Activated naive CD8-positive, alpha-beta T cell treated with anti-CD3 and anti-CD28 coated beads for 36 hours (primary cell): ENCODE measurements around the gene GGTA1. TPM values are rescaled to one million over a fixed set of nuclear protein-coding genes. Genes with fewer than 3 reads are reported as not detected.
"Not testable (repeated sequence)": the region's sequence is repeated elsewhere in the genome, so short reads cannot be mapped to it uniquely, and the experiment has no call there.

Experiments
- DNase-seq: peaks from one replicate; pipeline ENCODE4 v3.0.0; 2021
- H3K27ac Mint-ChIP-seq: one replicate; pipeline ENCODE4 v1.8.0; 2022; ENCODE audit warnings: mild to moderate bottlenecking, moderate library complexity, mixed read lengths
- H3K27me3 Mint-ChIP-seq: one replicate; pipeline ENCODE4 v1.8.0; 2022; ENCODE audit warnings: mild to moderate bottlenecking, mixed read lengths
- H3K36me3 Mint-ChIP-seq: one replicate; pipeline ENCODE4 v1.8.0; 2021; ENCODE audit warnings: mild to moderate bottlenecking, mixed read lengths
- H3K4me1 Mint-ChIP-seq: one replicate; pipeline ENCODE4 v1.8.0; 2021; ENCODE audit warnings: mixed read lengths
- H3K4me3 Mint-ChIP-seq: one replicate; pipeline ENCODE4 v1.8.0; 2022; ENCODE audit warnings: mild to moderate bottlenecking, moderate library complexity, mixed read lengths
- H3K9me3 Mint-ChIP-seq: one replicate; pipeline ENCODE4 v1.8.0; 2022; ENCODE audit warnings: mixed read lengths
- total RNA-seq, 2 experiments: library from RNA; stranded (reverse); gene quantifications; one replicate each; pipeline ENCODE4 v1.2.3, GENCODE V29; 2021

The GGTA1 gene
- total RNA-seq, 2 experiments from 2014 or later, result not detected

DNA sequence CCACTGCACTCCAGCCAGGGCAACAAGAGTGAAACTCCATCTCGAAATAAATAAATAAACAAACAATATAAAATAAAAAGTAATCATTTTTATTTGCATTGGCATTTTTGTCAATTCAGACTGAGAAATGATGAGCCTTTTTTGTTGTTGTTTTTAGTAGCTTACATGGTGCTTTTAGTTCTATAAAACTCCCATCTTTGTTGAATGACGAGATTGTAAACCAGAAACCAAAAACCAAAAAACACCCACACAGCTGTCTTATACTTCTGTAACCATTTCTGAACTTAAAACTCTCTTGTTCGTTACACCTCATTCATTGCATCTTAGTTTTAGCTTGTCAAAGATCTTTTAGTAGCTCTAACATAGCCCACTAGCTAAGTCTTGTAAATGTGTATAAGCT lies 44.7 kb downstream of the GGTA1 start:
- Mint-ChIP-seq H3K36me3 (peaks cover 1% of the 10 kb centered on the region), H3K27ac (no peak overlapping the region), H3K4me3 (no peak overlapping the region), H3K9me3 (no peaks in the 10 kb centered on the region), H3K27me3 (peaks cover 24% of the 10 kb centered on the region), H3K4me1 (peaks cover 19% of the 10 kb centered on the region)
- no peak for DNase-seq

DNA sequence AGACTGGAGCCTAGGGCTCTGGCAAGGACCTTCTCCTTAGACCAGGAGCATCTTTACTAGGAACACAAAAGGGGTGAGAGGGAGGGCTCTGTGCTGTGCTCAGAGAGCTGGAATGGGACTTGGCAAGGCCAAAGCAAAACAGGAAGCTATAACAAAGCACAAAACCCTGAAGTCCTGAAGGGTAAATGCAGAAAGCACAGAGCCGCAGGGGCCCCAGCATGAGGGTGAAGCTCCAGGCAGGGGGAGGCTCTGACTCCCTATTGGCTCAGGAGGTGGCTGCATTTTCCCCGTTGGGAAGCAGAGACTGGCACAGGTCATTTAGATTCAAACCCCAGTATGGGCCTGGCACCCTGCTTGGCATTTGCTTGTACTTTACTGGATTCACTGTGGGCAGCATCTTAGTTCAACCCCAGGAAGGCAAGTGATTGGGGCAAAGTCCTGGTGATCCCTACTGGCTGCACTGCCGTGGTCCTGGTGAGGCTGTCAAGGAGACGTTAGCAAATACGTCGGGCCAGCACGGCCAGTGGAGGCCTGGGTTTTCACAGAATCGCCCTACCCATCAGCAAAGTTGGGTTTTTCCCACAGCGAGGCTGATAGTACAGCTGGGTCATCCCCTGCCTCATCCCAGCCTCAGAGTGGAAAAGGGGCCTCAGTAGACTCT lies 46.3 kb downstream of the GGTA1 start:
- no peak overlapping the region for H3K4me3 Mint-ChIP-seq
- H3K36me3 Mint-ChIP-seq, result peaks cover 1% of the 10 kb centered on the region
- no peak overlapping the region for H3K27ac Mint-ChIP-seq
- no peak for DNase-seq
- peaks cover 16% of the 10 kb centered on the region for H3K27me3 Mint-ChIP-seq
- no peaks in the 10 kb centered on the region for H3K9me3 Mint-ChIP-seq
- peaks cover 19% of the 10 kb centered on the region for H3K4me1 Mint-ChIP-seq

DNA sequence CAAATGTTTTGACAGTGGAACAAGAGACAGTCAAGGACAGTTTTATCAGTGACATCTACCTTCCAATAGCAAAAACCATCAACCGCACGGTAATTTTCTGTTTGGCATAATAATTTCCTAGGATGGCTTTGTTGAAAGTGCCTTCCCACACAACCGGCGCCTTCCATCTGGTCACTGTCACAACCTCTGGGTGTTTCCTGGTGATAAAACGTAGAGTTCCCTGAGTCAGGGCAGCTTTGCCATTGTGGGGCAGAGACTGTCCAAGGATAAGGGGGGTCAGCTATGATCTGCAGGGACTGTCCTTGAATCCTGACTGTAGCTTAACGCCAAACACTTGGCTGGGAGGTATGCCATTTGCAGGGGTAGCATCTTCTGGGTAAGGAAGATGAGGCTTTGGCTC lies 47.6 kb downstream of the GGTA1 start:
- H3K4me1 Mint-ChIP-seq, result peaks cover 26% of the 10 kb centered on the region
- no peaks in the 10 kb centered on the region for H3K9me3 Mint-ChIP-seq
- H3K4me3 Mint-ChIP-seq, result no peak overlapping the region
- peaks cover 24% of the 10 kb centered on the region for H3K27me3 Mint-ChIP-seq
- peaks cover 1% of the 10 kb centered on the region for H3K36me3 Mint-ChIP-seq
- DNase-seq, result no peak
- no peak overlapping the region for H3K27ac Mint-ChIP-seq

DNA sequence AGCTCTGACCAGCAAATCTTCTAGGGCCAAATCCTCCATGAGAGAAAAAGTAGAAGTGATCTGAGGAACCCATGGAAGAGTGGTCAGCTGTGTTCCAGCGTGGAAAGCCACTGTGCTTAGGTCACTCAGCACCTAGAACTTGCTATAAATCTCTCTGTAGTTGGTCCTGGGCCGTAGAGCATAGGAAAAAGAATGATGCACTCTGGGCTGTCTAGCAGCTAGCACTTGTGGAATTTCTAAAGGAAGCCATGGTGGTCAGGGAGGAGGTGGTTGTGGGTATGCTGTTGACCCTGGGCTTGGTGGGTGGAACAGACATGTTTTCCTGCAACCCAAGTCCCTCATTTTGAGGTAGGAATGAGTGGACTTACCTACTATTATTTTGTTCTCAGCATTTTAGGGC lies 48.1 kb downstream of the GGTA1 start:
- no peak overlapping the region for H3K4me3 Mint-ChIP-seq
- H3K27ac Mint-ChIP-seq, result no peak overlapping the region
- no peaks in the 10 kb centered on the region for H3K36me3 Mint-ChIP-seq
- DNase-seq, result no peak
- no peaks in the 10 kb centered on the region for H3K9me3 Mint-ChIP-seq
- peaks cover 23% of the 10 kb centered on the region for H3K4me1 Mint-ChIP-seq
- peaks cover 20% of the 10 kb centered on the region for H3K27me3 Mint-ChIP-seq

DNA sequence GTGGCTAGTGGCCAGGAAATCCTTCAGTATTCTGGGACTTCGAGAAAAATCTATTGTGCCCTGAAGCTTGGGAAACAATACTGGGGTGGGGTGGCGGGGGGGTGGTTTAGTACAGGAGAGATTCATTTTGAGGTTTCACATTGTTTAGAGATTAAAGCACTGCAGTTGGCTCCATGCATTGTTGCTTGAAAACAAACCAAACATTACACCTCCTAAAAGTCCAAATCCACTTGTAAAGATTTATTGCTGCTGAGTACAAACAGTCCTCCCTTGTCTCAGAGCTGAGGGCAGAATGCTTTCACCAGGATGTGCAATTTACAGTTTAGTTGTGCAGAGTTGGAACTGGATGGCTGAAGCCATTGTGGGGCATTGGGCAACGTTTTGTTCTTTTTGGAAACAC lies 49.4 kb downstream of the GGTA1 start:
- Mint-ChIP-seq H3K9me3 (no peaks in the 10 kb centered on the region), H3K36me3 (no peaks in the 10 kb centered on the region), H3K27ac (no peak overlapping the region), H3K27me3 (peaks cover 20% of the 10 kb centered on the region), H3K4me3 (no peak overlapping the region), H3K4me1 (peaks cover 15% of the 10 kb centered on the region)
- no peak for DNase-seq

DNA sequence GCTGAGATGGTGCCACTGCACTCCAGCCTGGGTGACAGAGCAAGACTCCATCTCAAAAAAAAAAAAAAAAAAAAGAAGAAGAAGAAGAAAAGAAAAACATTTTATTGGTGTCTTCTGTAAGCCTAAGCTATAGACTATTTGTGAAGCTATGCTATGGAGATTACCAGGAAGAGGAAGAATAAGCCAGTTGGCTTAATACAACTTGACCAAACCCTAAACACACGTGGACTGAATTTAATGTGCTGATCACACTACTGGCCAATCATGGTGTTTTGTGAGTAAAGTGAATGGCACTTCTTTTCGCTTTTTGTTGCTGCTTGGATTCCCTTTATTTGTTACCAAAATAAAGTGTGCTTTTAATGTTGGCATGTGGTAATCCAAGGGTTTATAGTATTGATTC lies 49.9 kb downstream of the GGTA1 start:
- H3K4me1 Mint-ChIP-seq, result peaks cover 12% of the 10 kb centered on the region
- H3K4me3 Mint-ChIP-seq, result no peak overlapping the region
- no peak for DNase-seq
- H3K36me3 Mint-ChIP-seq, result no peaks in the 10 kb centered on the region
- no peaks in the 10 kb centered on the region for H3K9me3 Mint-ChIP-seq
- no peak overlapping the region for H3K27ac Mint-ChIP-seq
- H3K27me3 Mint-ChIP-seq, result peaks cover 20% of the 10 kb centered on the region

DNA sequence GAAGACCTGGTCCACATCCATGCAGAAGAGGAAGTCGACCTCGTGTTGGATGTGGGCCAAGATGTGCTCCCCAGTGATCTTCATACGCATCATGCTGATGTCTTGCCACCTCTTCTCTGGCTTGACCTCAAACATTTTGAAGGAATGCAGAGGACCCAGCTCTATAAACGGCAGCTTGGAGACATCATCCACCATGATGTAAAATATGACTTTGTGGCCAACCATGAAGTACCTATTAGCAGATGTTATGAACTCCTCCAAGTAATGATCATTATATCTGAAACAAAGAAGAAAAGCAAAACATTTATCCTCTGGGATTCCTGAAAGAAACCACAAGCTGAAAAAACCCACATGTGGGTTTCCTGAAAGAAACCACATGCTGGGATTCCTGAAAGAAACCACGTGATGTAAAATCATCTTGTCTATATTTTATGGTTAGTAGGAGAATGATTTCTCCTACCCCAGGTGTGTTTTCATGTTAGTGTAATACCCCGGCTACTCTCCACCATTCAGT lies 52.3 kb downstream of the GGTA1 start:
- Mint-ChIP-seq H3K4me3 (no peak overlapping the region), H3K4me1 (peaks cover 9% of the 10 kb centered on the region), H3K27me3 (peaks cover 16% of the 10 kb centered on the region), H3K27ac (no peak overlapping the region), H3K9me3 (no peaks in the 10 kb centered on the region), H3K36me3 (no peaks in the 10 kb centered on the region)
- DNase-seq, result no peak

DNA sequence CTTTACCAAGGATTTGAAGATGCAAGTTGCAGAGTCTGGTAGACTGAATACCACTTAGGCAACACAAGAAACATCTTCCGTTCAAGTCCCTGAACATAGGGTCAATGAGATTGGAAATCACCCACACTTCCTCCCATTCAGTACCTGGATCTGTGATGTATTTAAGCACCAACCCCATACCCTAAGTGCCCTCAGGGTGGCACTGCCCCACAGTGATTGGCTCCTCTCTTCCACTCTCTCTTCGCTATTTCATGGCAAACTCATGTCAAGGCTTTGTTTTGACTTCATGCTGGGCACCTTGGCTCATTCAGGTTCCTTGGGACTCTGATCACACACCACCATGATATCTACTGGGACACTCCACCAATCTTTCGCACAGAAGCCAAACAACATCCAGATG lies 53.7 kb downstream of the GGTA1 start:
- H3K27ac Mint-ChIP-seq, result no peak overlapping the region
- DNase-seq, result peak; percentile 25
- H3K4me1 Mint-ChIP-seq, result peaks cover 9% of the 10 kb centered on the region
- no peaks in the 10 kb centered on the region for H3K9me3 Mint-ChIP-seq
- H3K27me3 Mint-ChIP-seq, result peaks cover 16% of the 10 kb centered on the region
- H3K36me3 Mint-ChIP-seq, result no peaks in the 10 kb centered on the region
- H3K4me3 Mint-ChIP-seq, result no peak overlapping the region

DNA sequence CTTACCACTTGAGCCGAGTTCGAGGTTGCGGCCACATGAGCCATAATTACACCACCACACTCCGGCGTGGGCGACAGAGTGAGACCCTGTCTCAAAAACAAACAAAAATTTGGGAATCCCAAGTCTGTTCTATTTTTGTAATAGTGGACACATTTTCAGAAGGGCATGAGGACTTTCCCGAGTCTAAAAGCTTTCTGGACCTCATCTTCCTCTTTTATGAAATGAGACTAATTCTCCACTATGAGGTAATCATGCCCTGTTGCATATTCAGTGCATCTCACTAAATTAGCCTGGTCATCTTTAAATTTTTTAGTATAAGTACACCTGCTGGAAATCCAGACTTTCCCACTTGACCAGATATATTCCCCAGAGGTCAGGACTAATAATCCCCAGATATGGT lies 55.7 kb downstream of the GGTA1 start:
- Mint-ChIP-seq H3K4me1 (peaks cover 9% of the 10 kb centered on the region), H3K27me3 (peaks cover 15% of the 10 kb centered on the region), H3K36me3 (no peaks in the 10 kb centered on the region), H3K4me3 (no peak overlapping the region), H3K9me3 (no peaks in the 10 kb centered on the region), H3K27ac (no peak overlapping the region)
- DNase-seq, result no peak

DNA sequence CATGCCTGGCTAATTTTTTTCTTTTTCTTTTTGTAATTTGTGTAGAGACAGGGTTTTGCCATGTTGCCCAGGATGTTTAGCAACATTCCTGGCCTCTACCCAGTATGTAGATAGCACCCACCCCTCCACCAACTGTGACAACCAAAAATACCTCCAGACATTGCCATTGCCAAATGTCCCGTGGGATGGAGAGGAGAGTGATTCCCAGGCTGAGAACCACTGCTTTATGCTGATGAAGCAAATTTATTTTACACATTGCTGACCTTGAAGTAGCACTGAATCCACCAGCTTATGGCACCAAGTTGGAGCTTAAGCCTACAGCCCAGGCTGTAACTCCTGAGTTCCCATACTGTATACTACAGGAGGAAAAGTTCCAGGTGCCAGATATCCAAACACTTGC lies 58.5 kb downstream of the GGTA1 start:
- no peaks in the 10 kb centered on the region for H3K4me1 Mint-ChIP-seq
- no peak overlapping the region for H3K27ac Mint-ChIP-seq
- no peaks in the 10 kb centered on the region for H3K9me3 Mint-ChIP-seq
- DNase-seq, result no peak
- no peaks in the 10 kb centered on the region for H3K27me3 Mint-ChIP-seq
- H3K36me3 Mint-ChIP-seq, result no peaks in the 10 kb centered on the region
- no peak overlapping the region for H3K4me3 Mint-ChIP-seq

DNA sequence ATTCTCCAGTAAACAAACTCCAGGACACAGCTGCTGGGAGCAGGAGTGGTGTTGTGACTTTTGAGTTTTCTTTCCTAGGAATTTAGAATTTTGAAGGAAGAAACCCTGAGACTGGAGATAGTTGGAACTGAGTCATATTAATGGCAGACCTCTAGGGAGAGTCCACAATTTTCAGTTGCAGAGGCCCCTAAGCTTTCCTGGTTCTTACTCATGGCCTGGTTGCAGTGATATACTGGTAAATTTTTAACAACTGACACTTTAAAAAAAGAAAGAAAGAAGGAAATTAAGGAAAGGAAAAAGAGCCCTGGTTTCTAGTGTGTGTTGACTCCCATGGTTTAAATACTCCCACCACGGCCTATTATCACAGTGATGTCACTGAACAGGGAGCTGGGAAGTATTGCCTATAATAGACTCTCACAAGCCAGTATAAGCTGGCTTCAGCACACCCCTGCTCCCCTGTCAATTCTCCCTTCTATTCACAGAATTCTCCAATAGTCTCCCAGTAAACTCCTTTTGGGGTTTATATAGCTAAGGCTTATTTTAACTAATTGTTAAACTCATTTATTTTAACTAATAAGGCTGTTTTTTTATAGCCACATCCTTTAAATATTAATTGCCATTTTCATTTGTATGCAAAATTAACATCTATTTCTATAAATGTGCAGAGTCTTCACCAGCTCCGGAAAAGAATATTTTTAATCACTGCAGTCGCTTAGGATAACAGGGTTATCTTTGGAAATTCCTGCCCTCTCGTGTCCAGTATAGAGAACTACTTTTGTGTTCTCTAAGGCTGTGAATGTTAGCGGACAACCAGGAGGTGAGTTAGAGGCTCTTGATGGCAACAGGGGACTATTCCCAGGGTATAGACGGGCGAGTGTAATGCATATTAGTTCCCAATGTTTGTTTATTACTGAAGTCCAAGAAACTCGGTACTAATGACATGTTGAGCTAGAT lies 59.7 kb downstream of the GGTA1 start:
- H3K9me3 Mint-ChIP-seq, result no peaks in the 10 kb centered on the region
- no peaks in the 10 kb centered on the region for H3K4me1 Mint-ChIP-seq
- H3K4me3 Mint-ChIP-seq, result no peak overlapping the region
- H3K27ac Mint-ChIP-seq, result no peak overlapping the region
- H3K36me3 Mint-ChIP-seq, result no peaks in the 10 kb centered on the region
- DNase-seq, result no peak
- H3K27me3 Mint-ChIP-seq, result peaks cover 3% of the 10 kb centered on the region

DNA sequence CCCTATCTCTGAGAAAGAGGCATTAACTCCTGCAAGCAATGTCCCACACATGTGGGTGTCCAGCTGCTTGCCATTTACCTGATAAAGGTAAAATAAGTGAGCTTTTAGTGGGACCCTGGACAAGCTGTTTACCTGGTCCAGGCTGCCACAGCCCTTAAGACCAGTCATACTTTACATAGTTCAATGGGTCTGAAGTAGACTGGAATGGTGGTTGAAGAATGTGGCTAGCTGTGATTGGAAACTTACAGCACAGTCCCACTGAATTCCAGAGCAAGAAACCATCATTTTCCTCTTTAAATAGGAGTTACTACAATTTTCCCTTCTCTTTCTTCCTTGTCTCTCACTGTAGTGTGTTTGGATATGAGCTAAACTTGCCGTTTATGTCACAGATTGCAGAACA lies 60.6 kb downstream of the GGTA1 start:
- no peak for DNase-seq
- no peaks in the 10 kb centered on the region for H3K36me3 Mint-ChIP-seq
- no peak overlapping the region for H3K4me3 Mint-ChIP-seq
- no peak overlapping the region for H3K27ac Mint-ChIP-seq
- no peaks in the 10 kb centered on the region for H3K9me3 Mint-ChIP-seq
- no peaks in the 10 kb centered on the region for H3K4me1 Mint-ChIP-seq
- peaks cover 3% of the 10 kb centered on the region for H3K27me3 Mint-ChIP-seq

DNA sequence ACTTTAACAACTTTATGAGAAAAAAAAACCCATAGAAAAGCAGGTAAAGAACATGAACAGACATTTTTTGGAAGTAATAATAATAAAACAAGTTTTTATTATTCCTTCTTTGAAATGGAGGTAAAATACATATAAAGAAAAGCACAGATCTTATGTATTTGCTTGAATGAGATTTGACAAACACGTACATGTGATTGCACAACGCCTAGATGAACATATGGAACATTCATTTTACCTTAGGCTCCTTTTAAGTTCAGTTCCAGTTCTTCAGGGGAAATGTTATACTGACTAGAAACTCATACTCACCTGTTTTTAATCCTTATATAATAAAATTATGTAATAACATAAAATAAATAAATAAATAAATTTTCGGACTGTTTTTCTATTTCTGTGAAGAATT lies 61.8 kb downstream of the GGTA1 start:
- Mint-ChIP-seq H3K9me3 (no peaks in the 10 kb centered on the region), H3K36me3 (no peaks in the 10 kb centered on the region), H3K4me3 (no peak overlapping the region), H3K27ac (no peak overlapping the region), H3K27me3 (peaks cover 3% of the 10 kb centered on the region), H3K4me1 (no peaks in the 10 kb centered on the region)
- no peak for DNase-seq

DNA sequence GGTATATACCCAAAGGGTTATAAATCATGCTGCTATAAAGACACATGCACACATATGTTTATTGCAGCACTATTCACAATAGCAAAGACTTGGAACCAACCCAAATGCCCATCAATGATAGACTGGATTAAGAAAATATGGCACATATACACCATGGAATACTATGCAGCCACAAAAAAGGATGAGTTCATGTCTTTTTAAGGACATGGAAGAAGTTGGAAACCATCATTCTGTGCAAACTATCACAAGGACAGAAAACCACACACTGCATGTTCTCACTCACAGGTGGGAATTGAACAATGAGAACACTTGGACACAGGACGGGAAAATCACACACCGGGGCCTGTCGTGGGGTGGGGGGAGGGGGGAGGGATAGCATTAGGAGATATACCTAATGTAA lies 62.6 kb downstream of the GGTA1 start:
- not testable (repeated sequence) for DNase-seq, H3K36me3 Mint-ChIP-seq, H3K9me3 Mint-ChIP-seq, H3K4me3 Mint-ChIP-seq, H3K27me3 Mint-ChIP-seq, H3K27ac Mint-ChIP-seq, H3K4me1 Mint-ChIP-seq

DNA sequence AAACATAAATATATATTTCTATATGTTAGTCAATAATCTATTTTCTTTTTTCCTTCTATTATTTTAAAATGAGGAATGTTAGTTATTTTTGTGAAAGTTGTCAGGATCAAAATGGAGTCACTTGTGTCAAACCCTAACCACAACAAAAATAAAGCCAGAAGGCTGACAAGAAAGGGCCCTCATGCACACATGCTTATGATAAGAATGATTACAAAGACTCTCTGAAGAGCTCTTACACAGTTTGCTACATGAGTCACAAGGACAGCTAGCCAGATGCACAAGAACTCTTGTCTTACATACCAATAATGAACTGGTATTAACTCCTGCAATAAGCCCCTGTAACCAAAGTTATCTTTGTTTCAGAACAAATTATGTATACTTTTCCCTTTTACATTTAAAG lies 64.7 kb downstream of the GGTA1 start:
- H3K9me3 Mint-ChIP-seq, result no peaks in the 10 kb centered on the region
- H3K27ac Mint-ChIP-seq, result no peak overlapping the region
- no peak overlapping the region for H3K4me3 Mint-ChIP-seq
- peaks cover 3% of the 10 kb centered on the region for H3K27me3 Mint-ChIP-seq
- no peaks in the 10 kb centered on the region for H3K4me1 Mint-ChIP-seq
- no peaks in the 10 kb centered on the region for H3K36me3 Mint-ChIP-seq
- DNase-seq, result no peak
